Prostate gland (tissue), 2 donors: ENCODE results near the gene SUSD3.

ENCODE experiments used
- POLR2A ChIP-seq: fragments of 450-650 bp; IDR thresholded peaks from one replicate; pipeline ENCODE4 v1.6.1; 2016; ENCODE audit warnings: antibody characterized with exemption, mild to moderate bottlenecking
- TF ChIP-seq, protein P1 (sequence below), 4 experiments: fragments of 200-600 bp in 2 of 4; fragments of 450-650 bp in 2 of 4; sonication (generic) in 2 of 4; IDR thresholded peaks; 1 replicate in 3 of 4; 2 replicates in 1 of 4; pipeline ENCODE4 v1.5.1; 2016 to 2019; ENCODE audit warnings: antibody characterized with exemption in 4 of 4, mild to moderate bottlenecking in 2 of 4, moderate library complexity in 2 of 4

DNA sequence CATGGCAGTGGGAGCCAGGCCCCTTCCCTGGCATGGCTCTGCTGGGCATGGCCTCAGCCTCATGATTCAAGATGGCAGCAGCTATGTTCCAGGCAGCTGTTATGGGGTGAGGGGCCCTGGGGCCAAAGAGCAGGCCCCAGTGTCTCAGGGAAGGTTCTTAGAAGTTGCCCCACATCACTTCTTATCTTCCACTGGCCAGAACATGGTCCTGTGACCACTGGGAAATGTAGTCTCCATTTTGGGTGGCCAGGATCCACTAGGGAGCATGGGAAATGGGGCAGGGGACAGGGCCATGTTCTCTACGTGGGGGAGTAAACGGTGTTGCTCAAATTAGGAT is 18.3 kb downstream of the SUSD3 start:
- TF ChIP-seq, protein P1, sequence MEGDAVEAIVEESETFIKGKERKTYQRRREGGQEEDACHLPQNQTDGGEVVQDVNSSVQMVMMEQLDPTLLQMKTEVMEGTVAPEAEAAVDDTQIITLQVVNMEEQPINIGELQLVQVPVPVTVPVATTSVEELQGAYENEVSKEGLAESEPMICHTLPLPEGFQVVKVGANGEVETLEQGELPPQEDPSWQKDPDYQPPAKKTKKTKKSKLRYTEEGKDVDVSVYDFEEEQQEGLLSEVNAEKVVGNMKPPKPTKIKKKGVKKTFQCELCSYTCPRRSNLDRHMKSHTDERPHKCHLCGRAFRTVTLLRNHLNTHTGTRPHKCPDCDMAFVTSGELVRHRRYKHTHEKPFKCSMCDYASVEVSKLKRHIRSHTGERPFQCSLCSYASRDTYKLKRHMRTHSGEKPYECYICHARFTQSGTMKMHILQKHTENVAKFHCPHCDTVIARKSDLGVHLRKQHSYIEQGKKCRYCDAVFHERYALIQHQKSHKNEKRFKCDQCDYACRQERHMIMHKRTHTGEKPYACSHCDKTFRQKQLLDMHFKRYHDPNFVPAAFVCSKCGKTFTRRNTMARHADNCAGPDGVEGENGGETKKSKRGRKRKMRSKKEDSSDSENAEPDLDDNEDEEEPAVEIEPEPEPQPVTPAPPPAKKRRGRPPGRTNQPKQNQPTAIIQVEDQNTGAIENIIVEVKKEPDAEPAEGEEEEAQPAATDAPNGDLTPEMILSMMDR (IDR thresholded peaks at IDR 0.05), result no peak
- no peak for TF ChIP-seq POLR2A
